Esophagus muscularis mucosa (tissue), 3 donors: Measurements from ENCODE around the gene NIPBL.

Experiments
- POLR2A ChIP-seq: fragments of 450-650 bp; IDR thresholded peaks from one replicate; pipeline ENCODE4 v1.6.1; 2017; ENCODE audit warnings: antibody characterized with exemption, moderate library complexity, mild to moderate bottlenecking, low read depth
- POLR2AphosphoS5 ChIP-seq, 2 donors: sonication (generic); formaldehyde crosslinking; IDR thresholded peaks; one replicate each; pipeline ENCODE4 v1.6.1; 2017; ENCODE audit warnings: antibody characterized with exemption in 2 of 2
- TF ChIP-seq, protein P1 (sequence below), 3 experiments: fragments of 200-600 bp in 2 of 3; fragments of 450-650 bp in 1 of 3; sonication (generic) in 2 of 3; IDR thresholded peaks; one replicate each; pipeline ENCODE4 v1.5.1; 2017 to 2019; ENCODE audit warnings: antibody characterized with exemption in 3 of 3, mild to moderate bottlenecking in 2 of 3, moderate library complexity in 1 of 3

DNA sequence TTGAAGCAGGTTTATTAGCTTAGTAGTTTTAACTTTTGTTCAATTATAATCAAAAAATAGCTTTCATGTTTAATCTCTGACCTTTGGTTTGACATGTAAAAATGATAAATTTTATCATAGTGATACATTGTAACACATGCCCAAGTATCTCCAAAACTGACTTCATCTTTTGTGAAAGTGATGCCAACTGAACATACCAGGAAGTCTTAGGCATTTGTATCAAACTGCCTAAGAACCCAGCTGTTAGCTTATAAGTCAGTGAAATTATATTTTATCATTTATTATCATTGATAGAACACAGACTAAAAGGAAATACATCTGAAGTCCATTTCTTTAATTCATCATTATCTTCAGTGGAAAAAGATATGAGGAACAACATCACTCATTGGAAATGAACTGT is 39.1 kb downstream of the NIPBL start:
- TF ChIP-seq, protein P1, sequence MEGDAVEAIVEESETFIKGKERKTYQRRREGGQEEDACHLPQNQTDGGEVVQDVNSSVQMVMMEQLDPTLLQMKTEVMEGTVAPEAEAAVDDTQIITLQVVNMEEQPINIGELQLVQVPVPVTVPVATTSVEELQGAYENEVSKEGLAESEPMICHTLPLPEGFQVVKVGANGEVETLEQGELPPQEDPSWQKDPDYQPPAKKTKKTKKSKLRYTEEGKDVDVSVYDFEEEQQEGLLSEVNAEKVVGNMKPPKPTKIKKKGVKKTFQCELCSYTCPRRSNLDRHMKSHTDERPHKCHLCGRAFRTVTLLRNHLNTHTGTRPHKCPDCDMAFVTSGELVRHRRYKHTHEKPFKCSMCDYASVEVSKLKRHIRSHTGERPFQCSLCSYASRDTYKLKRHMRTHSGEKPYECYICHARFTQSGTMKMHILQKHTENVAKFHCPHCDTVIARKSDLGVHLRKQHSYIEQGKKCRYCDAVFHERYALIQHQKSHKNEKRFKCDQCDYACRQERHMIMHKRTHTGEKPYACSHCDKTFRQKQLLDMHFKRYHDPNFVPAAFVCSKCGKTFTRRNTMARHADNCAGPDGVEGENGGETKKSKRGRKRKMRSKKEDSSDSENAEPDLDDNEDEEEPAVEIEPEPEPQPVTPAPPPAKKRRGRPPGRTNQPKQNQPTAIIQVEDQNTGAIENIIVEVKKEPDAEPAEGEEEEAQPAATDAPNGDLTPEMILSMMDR (IDR thresholded peaks at IDR 0.05): no peak
- TF ChIP-seq POLR2A: no peak
- TF ChIP-seq POLR2AphosphoS5 (IDR thresholded peaks at IDR 0.05): no peak
